ENCODE results near the gene ATXN2. TPM values are rescaled to one million over a fixed set of nuclear protein-coding genes. Genes with fewer than 3 reads are reported as not detected.
A peak's percentile ranks its signal among the peaks of the same experiment; 100 is the strongest.
"Not testable (repeated sequence)": the region's sequence is repeated elsewhere in the genome, so short reads cannot be mapped to it uniquely, and the experiment has no call there.

ATXN2 gene
- total RNA-seq, 1 donor from 2014 or later = 23.0 TPM

- no peak for DNase-seq (ENCODE audit: low read depth in 2 of 2)
Observed at GRCh38 chr12:111573476-111573875, 25.6 kb downstream of the ATXN2 start.

GRCh38 chr12:111570084-111570961 lies 28.8 kb downstream of the ATXN2 start:
- DNase-seq (ENCODE audit: low read depth in 2 of 2) = peak; percentile 20 to 91

GRCh38 chr12:111569363-111570083 lies 29.6 kb downstream of the ATXN2 start:
- no peak for DNase-seq (ENCODE audit: low read depth in 2 of 2)

- DNase-seq (ENCODE audit: low read depth in 2 of 2) = not testable (repeated sequence)
Observed at GRCh38 chr12:111560844-111561243, 38.3 kb downstream of the ATXN2 start.

GRCh38 chr12:111558107-111558376 lies 41.1 kb downstream of the ATXN2 start:
- DNase-seq (ENCODE audit: low read depth in 2 of 2) = peak in 1 of 2 donors; percentile 13

GRCh38 chr12:111557271-111558106 lies 41.6 kb downstream of the ATXN2 start:
- DNase-seq (ENCODE audit: low read depth in 2 of 2) = no peak

- no peak for DNase-seq (ENCODE audit: low read depth in 2 of 2)
Observed at GRCh38 chr12:111556676-111557075, 42.4 kb downstream of the ATXN2 start.

GRCh38 chr12:111555313-111555712 lies 43.8 kb downstream of the ATXN2 start:
- not testable (repeated sequence) for DNase-seq (ENCODE audit: low read depth in 2 of 2)

GRCh38 chr12:111546758-111547383 lies 52.2 kb downstream of the ATXN2 start:
- peak; percentile 43 to 63 for DNase-seq (ENCODE audit: low read depth in 2 of 2)

GRCh38 chr12:111546171-111546570 lies 52.9 kb downstream of the ATXN2 start:
- DNase-seq (ENCODE audit: low read depth in 2 of 2) = peak in 1 of 2 donors; percentile 8

- DNase-seq (ENCODE audit: low read depth in 2 of 2) = no peak
Observed at GRCh38 chr12:111544032-111544431, 55.1 kb downstream of the ATXN2 start.

- no peak for DNase-seq (ENCODE audit: low read depth in 2 of 2)
Observed at GRCh38 chr12:111532751-111533150, 66.4 kb downstream of the ATXN2 start.

GRCh38 chr12:111529424-111530368 lies 69.4 kb downstream of the ATXN2 start:
- peak; percentile 77 to 79 for DNase-seq (ENCODE audit: low read depth in 2 of 2)

- DNase-seq (ENCODE audit: low read depth in 2 of 2) = no peak
Observed at GRCh38 chr12:111523587-111524167, 75.4 kb downstream of the ATXN2 start.

- no peak for DNase-seq (ENCODE audit: low read depth in 2 of 2)
Observed at GRCh38 chr12:111521801-111522200, 77.3 kb downstream of the ATXN2 start.

- DNase-seq (ENCODE audit: low read depth in 2 of 2) = no peak
Observed at GRCh38 chr12:111519937-111520336, 79.2 kb downstream of the ATXN2 start.

- no peak for DNase-seq (ENCODE audit: low read depth in 2 of 2)
Observed at GRCh38 chr12:111519083-111519482, 80.0 kb downstream of the ATXN2 start.

GRCh38 chr12:111507719-111508118 lies 91.4 kb downstream of the ATXN2 start:
- DNase-seq (ENCODE audit: low read depth in 2 of 2) = not testable (repeated sequence)

GRCh38 chr12:111507258-111507657 lies 91.9 kb downstream of the ATXN2 start:
- not testable (repeated sequence) for DNase-seq (ENCODE audit: low read depth in 2 of 2)

- no peak for DNase-seq (ENCODE audit: low read depth in 2 of 2)
Observed at GRCh38 chr12:111506260-111506659, 92.9 kb downstream of the ATXN2 start.
